ENCODE data around the gene C2CD4D. TPM values are rescaled to one million over a fixed set of nuclear protein-coding genes. Genes with fewer than 3 reads are reported as not detected.
"Not testable (repeated sequence)": the region's sequence is repeated elsewhere in the genome, so short reads cannot be mapped to it uniquely, and the experiment has no call there.

Gene C2CD4D
- total RNA-seq, 4 donors from 2014 or later, result 1.4 to 4.2 (median 2.3) TPM

GRCh38 chr1:151882466-151882865, 42.8 kb upstream of the C2CD4D start:
- TF ChIP-seq CTCF (IDR thresholded peaks at IDR 0.05) (no peak), POLR2A (IDR thresholded peaks at IDR 0.05) (no peak)
- no peak overlapping the region for H3K4me3 ChIP-seq (ENCODE audit: low read depth, poor library complexity, severe bottlenecking)
- intact Hi-C loops (cut with DNase I; ENCODE audit: low total_unique reads), result no loop called here
- 92 to 95% methylated on average over 2 of the region's 2 CpGs for WGBS, 2 donors
- no peak for DNase-seq (ENCODE audit: low spot score in 2 of 2)

GRCh38 chr1:151881479-151881878, 41.9 kb upstream of the C2CD4D start:
- intact Hi-C loops (cut with DNase I; ENCODE audit: low total_unique reads), result no loop called here
- no peak for DNase-seq (ENCODE audit: low spot score in 2 of 2)
- WGBS, 2 donors, result 33 to 38% methylated on average over 2 of the region's 2 CpGs
- H3K4me3 ChIP-seq (ENCODE audit: low read depth, poor library complexity, severe bottlenecking), result no peak overlapping the region
- TF ChIP-seq CTCF (IDR thresholded peaks at IDR 0.05) (no peak), POLR2A (IDR thresholded peaks at IDR 0.05) (no peak)

GRCh38 chr1:151875419-151876097, 35.9 kb upstream of the C2CD4D start:
- DNase-seq (ENCODE audit: low spot score in 2 of 2), result no peak
- intact Hi-C loops (cut with DNase I; ENCODE audit: low total_unique reads), result no loop called here
- WGBS, 2 donors, result 92 to 96% methylated on average over 1 of the region's 1 CpG
- TF ChIP-seq CTCF (IDR thresholded peaks at IDR 0.05) (no peak), POLR2A (IDR thresholded peaks at IDR 0.05) (no peak)
- no peak overlapping the region for H3K4me3 ChIP-seq (ENCODE audit: low read depth, poor library complexity, severe bottlenecking)

- H3K4me3 ChIP-seq (ENCODE audit: low read depth, poor library complexity, severe bottlenecking); DNase-seq (ENCODE audit: low spot score in 2 of 2): not testable (repeated sequence)
- intact Hi-C loops (cut with DNase I; ENCODE audit: low total_unique reads), result loop anchor here (5.0 kb wide), 1 partner anchor 1910 kb away; no protein-coding TSS in a partner anchor
- WGBS, 2 donors, result 77 to 80% methylated on average over 9 of the region's 9 CpGs
Measured at GRCh38 chr1:151872776-151873175, 33.2 kb upstream of the C2CD4D start.

GRCh38 chr1:151871284-151872030, 31.8 kb upstream of the C2CD4D start:
- intact Hi-C loops (cut with DNase I; ENCODE audit: low total_unique reads), result loop anchor here (5.0 kb wide), 1 partner anchor 1909 kb away; no protein-coding TSS in a partner anchor
- H3K4me3 ChIP-seq (ENCODE audit: low read depth, poor library complexity, severe bottlenecking), result no peak overlapping the region

More at GRCh38 chr1:151871284-151872030, 31.8 kb upstream of the C2CD4D start:
- WGBS, 2 donors, result 44 to 51% methylated on average over 5 of the region's 5 CpGs
- no peak for DNase-seq (ENCODE audit: low spot score in 2 of 2)
- TF ChIP-seq CTCF (IDR thresholded peaks at IDR 0.05) (no peak), POLR2A (IDR thresholded peaks at IDR 0.05) (no peak)
